ENCODE results near the gene RMND5B.
A peak's percentile ranks its signal among the peaks of the same experiment; 100 is the strongest.
"Not testable (repeated sequence)": the region's sequence is repeated elsewhere in the genome, so short reads cannot be mapped to it uniquely, and the experiment has no call there.

RMND5B gene, protein sequence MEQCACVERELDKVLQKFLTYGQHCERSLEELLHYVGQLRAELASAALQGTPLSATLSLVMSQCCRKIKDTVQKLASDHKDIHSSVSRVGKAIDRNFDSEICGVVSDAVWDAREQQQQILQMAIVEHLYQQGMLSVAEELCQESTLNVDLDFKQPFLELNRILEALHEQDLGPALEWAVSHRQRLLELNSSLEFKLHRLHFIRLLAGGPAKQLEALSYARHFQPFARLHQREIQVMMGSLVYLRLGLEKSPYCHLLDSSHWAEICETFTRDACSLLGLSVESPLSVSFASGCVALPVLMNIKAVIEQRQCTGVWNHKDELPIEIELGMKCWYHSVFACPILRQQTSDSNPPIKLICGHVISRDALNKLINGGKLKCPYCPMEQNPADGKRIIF

DNA sequence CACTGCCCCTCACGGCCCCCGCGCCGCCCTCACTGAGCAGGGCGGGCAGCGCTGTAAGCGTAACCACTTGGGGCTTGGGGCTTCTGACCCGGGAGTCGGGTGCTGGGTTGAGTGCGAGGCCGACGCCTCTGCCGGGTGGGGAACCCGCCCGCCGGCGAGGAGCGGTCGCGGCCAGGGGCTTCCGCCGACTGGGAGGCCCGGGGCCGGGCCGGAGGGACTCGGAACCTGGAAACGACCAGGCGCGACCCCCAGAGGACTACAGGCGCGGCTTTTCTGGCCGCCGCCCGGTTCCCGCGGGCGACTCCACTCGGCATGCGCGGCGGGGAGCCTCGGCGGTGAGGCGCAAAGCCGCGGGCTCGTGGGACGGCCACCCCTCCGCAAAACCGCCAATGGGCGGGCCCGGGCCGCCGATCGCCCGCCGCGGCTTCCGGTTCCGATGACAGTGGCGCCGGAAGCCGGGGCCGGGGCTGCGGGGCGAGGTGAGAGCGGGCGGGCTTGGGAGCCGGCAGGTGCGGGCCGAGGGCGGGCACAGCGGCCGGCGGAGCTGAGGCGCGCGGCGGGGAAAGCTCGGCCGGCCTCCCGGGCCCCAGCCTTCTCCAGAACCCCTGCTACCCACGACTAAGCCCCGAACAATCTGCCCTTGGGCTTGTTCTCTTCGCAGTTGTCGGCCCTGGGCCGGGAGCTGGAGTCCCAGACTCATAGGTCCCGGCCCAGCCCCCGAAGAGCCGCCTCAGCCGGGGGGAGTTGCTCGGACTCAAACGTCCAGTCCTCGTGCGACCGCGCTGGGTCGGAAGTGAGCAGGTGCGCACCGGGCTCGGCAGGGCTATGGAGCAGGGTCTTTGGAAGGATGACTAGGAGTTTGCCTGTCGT, at the start of gene RMND5B:
Gene RMND5B (plus strand): TSS at position 439 of the 870 bp plus-strand sequence. CDS start 7,106 bp downstream, outside the sequence.
- peak; percentile 87 for DNase-seq

DNA sequence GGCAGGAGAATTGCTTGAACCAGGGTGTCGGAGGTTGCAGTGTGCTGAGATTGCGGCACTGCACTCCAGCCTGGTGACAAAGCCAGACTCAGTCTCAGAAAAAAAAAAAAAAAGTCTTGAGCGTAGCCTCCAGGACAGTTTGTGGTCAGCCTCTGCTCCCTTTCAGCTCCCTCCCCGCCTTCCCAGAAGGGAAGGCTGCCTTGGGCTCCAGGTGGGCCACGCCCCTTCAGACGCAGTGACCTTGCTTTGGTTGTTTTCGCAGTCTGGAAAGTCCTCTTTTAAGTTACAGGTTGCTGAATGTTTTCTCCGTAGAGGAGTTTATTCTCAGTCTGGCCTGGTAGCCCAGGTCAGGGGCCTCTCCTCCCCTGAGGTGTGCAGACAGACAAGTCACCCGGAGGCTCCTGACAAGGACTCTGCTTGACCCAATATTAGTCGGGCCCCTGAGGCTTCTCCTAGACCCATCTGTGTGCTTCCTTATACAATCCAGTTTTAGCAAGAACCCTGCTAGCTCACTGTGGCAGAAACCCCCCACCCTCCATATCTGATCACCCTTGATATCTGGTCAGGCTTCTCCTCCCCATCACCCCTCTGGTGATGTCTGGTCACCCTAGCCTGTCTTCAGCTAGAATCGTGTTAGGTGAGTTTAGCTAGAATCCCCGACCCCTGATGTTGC, 49.1 kb upstream of the RMND5B start:
- no peak for DNase-seq

DNA sequence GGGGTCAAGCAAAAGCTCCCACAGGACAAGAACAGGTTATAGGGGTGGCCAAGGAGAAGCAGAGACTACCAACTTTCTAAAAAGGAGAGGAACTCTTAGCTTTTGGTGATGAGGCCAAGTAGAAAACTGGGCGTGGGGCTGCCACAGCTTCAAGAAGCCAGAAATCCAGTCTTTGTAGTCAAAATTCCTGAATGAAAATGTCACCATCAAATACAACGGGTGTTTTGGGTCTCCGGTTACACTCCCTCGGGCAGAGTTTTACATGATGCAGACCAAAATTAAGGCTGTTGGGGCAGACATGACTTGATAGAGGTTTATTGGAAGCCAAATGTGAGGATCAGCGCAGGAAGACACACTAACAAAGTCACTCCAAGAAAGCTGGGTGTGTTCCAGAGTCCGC, 46.9 kb upstream of the RMND5B start:
- DNase-seq: no peak

DNA sequence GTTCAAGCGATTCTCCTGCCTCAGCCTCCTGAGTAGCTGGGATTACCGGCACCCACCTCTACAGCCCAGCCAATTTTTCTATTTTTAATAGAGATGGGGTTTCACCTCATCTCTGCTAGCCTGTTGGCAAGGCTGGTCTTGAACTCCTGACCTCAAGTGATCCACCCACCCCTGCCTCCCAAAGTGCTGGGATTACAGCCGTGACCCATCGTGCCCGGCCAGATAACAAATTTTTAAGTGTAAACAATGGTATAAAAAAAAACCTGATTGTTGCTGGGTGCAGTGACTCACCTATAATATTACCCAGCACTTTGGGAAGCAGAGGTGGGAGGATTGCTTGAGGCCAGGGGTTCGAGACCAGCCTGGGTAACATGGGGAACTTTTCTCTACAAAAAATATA, 45.5 kb upstream of the RMND5B start:
- DNase-seq: no peak

DNA sequence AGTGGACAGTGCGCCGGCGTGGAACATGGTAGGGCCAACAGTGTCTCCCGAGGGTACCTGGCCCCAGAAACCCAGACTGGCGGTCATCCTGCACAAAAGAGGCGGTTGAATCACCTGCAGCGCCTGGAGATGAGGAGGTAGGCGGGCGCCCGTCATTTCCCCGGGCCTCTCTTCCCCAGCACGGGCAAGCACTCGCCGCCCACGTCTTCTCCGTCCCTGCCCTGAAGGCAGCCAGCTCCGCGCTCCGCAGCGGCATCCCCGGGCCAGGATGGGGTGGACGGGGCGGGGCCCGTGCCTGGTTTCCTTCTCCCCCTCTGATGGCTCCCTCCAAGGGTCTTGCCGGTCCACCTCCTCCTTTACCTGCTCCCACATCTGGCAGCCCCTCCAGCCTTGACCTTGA, 44.5 kb upstream of the RMND5B start:
- DNase-seq: no peak

DNA sequence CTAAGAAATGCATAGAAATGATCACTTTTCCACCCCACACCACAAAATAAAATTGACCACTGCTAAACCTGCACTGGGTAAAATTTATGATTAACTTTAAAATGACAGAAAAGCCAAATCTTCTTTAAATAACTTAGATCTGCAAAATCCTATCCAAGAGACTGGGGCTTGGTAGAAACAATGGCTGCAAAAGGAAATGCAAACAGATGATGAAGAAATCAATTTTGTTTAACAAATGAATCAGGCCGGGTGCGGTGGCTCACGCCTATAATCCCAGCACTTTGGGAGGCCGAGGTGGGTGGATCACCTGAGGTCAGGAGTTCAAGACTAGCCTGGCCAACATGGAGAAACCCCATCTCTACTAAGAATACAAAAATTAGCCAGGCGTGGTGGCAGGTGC, 43.6 kb upstream of the RMND5B start:
- DNase-seq: not testable (repeated sequence)

DNA sequence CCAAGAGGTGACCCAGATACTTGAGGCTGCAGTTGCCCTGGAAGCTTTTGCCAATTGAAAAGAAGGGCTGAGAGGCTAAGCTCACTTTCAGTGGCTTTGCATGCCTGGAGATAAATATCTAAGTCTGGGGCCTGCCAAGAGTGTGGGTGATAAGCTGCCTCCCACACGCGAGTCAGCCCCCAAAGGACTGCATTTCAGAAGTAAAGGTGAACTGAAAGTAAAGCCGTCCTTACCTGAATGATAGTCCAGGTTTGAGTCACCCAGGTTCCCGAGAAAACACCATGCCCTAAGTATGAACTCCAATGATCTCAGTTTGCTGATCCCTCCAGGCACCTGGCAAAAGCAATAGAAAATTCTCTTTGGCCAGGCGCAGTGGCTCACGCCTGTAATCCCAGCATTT, 40.0 kb upstream of the RMND5B start:
- DNase-seq: no peak

DNA sequence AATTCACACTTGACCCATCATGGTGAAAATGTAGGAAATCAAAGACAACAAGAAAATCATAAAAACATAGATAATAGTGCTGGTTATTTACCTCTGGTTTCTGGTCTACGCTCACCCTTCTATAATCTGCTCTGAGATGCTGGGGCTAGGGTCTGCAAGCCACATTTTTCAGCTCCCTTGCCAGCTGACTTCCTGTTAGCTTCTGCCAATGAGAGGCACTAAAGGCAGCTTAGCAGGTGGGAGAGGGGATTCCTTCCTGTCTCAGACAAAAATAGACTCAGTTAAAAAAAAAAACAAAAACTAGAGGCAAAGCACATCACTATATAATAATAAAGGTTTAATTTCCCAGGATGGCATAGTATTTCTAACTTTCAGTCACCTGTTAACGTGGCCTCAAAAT, 37.7 kb upstream of the RMND5B start:
- DNase-seq: no peak

DNA sequence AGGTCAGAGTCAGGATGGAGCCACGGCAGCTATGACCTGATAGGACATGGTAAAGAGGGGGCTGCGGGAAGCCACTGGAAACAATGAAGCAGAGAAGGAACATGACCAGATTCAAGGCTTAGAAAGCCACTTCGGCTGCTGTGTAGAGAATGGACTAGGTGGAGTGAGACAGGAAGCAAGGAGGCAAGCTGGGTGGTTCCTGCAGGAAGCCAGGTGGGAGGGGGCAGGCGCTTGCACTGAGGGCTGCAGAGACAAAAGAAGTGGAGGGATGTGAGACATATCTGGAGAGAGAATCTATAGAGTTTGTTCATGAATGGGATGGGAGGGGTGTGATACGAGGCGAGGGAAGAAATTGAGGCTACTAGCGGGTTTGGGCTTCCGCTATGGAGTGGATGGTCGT, 36.5 kb upstream of the RMND5B start:
- no peak for DNase-seq

DNA sequence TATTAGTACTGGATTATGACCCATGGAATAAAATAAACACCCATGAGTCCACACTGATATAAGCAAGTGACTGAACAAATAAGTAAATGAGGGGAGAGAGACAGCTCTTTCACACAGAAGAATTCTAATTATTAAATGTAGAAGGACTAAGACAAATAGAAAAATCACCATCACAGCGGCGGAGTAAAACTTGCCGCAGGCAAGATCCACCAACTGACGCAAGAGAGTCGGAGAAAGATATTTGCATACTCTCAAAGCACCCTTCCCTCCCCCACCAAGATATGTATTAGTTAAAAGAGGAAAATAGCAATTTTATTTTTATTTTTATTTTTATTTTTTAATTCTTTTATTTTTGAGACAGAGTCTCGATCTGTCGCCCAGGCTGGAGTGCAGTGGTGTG, 32.1 kb upstream of the RMND5B start:
- no peak for DNase-seq

DNA sequence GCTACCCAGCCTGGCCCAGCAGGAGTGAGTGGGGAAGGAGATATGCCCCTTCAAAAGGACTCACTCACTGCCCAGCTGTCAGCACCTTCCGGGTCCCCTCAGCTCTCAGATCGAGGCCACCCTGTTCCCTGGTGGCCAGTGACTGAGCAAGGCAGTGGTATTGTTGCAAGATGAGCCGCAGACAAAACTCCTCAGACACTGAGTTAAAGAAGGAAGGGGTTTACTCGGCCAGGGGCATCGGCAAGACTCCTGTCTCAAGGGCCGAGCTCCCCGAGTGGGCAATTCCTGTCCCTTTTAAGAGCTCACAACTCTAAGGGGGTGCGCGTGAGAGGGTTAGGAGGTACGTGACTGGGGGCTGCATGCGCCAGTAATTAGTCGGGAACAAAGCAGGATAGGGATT, 27.2 kb upstream of the RMND5B start:
- DNase-seq: no peak

DNA sequence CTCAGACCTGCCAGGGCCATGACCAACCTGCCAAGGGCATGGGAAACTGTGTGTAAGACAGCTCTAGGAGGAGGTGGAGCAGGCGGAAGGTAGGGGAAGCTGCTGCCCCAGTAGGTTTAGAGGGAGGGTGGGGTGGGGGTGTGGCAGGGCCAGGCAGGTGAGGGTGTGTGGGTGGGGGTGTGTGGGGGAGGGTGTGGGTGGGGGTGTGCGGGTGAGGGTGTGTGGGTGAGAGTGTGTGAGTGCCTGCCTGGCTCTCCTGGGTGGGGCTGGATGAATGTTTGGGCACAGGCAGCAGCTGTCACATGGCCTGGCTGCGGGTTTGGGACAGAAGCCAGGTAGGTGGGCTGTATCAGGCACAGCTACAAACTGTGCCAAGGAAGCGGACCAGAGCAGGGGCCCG, 26.3 kb upstream of the RMND5B start:
- DNase-seq: no peak

DNA sequence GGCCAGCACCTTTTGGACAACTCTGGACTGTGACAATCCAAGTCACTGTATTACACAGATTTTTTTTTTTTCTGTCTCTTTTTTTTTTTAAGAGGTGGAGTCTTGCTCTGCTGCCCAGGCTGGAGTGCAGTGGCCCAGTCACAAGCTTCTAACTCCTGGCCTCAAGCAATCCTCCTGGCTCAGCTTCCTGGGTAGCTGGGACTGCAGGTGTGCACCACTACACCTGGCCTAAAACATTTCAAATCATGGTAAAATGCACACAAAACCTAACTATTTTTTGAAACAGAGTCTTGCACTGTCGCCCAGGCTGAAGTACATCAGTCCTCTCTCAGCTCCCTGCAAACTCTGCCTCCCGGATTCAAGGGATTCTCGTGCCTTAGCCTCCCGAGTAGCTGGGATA, 24.7 kb upstream of the RMND5B start:
- DNase-seq: no peak

DNA sequence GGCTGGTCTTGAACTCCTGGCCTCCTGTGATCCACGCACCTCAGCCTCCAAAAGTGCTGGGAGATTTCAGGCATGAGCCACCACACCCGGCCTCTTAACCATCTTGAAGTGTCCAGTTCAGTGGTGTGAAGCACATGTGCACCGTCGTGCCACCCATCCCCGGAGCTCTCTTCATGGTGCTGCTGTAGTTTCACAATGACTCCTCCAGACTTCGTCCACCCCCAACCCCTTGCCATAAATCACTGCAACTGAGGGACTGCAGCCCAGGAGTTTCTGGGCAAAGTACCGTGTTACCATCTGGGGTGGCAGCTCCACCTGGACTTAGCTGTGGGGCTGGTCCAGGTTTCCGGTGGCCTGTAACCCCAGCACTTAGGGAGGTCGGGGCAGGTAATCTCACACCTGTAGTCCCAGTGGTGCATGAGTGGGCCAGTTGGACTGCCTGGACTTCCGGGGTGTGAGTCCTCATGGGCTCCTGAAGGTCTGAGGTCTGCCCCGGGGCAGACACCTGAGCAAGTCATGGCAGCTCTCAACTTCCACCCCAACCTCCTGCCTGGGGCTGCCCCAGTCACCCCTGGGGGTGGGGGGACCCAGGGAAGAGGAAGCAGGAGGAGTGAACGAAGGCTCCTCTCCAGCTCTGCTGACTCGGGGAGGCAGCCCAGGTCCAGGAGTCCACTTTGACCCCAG, 24.1 kb upstream of the RMND5B start:
- no peak for DNase-seq

DNA sequence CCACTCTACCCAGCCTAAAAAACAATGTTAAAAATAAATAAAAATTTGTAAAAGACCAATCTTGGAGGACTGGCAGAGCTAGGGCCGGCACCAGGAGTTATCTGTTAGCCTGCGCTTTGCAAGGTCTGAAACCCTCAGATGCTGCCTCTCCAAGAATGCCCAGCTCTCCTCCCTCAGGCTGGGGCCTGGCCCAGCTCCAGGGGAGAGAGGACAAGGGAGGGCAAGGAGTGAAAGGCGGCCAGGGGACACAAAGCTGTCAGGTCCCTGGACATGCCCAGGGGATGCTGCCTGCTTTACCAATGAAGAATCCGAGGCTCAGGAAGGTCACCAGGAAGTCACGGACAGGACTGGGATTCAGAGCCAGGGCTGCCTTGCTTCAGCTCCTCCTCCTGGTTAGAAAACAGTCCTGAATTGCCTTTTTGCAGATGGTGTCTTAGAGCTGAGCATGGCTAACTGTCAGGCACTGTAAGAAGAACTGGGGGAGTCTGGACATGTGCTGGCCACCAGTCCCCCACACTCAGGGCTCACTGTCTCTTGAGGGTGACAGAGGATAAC, 23.0 kb upstream of the RMND5B start:
- no peak for DNase-seq

DNA sequence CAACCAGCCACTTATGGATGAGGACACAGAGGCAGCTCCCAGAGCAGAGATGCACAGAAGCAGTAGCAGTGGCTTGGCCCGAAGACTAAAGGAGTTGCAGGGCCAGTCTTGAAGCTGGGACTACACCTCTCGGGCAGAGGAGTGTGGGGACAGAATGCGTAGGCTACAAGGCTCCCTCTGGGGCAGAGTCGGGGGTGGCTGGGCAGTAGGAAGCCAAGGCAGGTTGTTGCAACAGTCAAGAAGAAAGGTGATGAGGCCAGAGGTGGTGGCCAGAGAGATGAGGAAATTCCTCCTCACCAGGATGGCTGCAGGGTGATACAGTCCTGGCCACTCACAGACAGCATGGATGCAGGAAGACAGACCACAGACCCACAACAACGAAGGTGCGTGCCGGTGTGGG, 22.4 kb upstream of the RMND5B start:
- DNase-seq: no peak

DNA sequence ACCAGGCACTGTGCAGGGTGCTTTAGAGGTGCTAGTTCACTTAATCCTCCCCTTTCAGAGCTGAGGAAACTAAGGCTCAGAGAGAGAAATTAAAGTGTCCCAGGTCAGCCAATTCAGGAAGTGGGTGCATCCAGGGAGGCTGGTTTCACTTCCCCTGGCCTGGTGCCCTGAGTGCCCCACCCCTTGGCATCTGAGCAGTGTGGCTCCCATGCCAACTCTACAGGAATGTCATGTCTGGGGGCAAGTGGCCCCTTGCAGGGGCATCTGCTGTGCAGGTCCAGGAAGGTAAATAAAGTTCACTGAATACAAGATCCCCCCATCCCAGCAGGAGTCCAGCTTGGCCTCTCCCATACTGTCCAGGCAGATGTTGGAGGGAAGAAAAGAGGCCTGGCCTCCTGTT, 21.8 kb upstream of the RMND5B start:
- no peak for DNase-seq

DNA sequence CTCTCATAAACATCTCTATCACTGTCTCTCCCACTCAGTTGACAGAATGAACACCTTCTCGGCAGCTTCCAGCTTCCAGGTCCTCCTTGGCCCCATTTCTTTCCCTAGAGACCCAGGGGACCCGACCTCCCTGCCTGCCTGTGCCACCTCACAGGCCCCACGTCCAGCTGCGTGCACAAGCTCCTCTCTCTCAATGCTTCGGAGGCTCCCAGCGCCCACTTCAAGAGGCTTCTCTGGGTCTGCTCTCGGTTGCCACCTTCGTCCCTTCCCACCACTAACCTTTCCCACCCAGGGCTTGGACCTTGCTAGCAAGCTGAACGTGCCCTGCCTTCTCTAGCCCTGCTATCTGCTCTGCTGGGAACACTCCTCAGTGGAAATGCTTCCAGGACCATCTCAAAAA, 20.3 kb upstream of the RMND5B start:
- no peak for DNase-seq

DNA sequence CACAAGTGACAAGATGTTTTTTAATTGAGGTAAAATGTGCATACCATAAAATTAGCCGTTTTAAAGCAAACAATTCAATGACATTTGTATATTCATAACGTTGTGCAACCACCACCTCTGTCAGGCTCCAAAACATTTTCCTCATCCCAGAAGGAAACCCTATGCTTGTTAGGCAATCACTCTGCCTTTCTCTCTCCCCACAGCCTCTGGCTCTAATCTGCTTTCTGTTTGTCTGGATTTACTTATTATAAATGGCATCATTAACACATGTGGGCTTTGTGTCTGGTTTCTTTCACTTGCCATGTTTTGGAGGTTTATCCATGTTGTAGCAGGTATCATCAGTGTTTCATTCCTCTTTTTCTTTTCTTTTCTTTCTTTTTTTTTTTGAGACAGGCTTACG, 18.9 kb upstream of the RMND5B start:
- DNase-seq: no peak

DNA sequence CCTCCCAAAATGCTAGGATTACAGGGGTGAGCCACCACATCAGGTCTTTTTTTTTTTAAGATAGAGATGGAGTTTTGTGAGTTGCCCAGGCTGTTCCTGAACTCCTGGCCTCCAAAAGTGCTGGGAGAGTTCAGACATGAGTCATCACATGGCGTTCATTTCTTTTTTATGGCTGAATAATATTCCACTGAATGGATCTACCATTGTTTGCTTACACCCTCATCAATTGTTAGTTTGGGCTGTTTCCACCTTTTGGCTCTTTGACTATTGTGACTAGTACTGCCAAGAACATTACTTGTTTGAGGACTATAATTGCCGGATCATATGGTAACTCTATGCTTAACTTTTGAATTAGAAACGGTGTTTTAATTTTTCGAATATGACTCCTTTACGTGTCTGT, 18.3 kb upstream of the RMND5B start:
- DNase-seq: no peak

DNA sequence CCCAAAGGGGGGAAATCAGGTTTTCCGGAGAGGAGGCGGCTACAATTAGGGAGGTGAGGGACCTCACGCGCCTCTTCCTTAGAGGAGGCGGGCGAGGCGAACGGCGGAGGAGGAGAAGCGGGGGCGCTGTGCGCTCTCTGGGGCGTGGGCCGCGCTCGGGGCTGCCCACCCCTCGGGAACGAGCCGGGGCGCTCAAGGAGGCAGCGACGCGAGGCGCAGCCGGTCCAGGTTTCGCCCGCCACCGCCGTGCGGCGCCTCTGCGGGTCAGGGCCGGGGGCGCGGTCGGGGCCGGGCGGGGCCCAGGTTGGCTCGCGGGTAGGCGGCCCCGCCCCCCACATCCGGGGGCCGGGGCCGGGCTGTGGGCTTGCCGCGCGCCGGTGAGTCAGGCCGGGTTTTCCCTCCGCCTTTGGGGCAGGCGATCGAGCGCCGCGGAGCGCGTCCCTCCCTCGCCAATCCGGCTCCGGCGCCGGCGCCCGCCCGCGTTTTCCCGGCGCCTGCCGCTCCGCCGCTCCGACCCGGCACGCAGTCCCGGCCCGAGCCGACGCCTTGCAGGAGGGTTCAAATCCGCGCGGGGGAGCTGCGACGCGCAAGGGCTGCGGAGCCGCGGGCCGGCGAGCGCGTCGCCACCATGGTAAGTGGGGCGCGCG, 17.6 kb upstream of the RMND5B start, which contains the start of gene N4BP3:
Gene N4BP3 (plus strand): TSS at position 392 of the 647 bp plus-strand sequence. CDS start 6,052 bp downstream, outside the sequence.
- peak; percentile 85 for DNase-seq

DNA sequence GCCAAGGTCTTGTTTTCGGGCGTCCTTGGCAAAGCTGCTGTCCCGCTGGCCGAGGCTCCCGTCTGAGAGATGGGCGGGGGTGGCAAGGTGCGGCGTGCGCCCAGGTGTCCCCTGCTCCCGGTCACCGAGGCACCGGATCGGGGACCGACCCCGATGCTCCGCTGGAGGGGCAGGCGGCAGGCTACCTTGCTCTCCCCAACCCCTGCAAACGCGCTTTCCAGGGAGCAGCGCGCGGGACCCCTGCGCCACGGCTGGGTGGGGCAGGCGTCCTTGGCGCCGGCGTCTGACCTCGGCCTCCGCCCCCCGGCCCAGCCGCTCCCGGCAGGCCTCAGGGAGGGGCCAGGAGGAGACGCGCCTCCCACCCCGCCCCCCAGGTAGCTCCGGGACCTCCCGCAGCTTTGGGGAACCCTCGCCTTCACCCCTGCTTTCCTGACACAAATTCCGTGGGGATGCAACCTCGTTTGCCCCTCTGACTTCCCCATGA, 16.9 kb upstream of the RMND5B start:
- DNase-seq: peak; percentile 25

All from activated naive CD4-positive, alpha-beta T cell treated with anti-CD3 and anti-CD28 coated beads, Interleukin-2, amount 50 U/mL, for 16 hours (primary cell).